Fibroblast of lung (primary cell): ENCODE data around the gene KIF1A. TPM values are rescaled to one million over a fixed set of nuclear protein-coding genes. Genes with fewer than 3 reads are reported as not detected.

Source experiments
- DNase-seq, 2 donors: peaks; one replicate each; pipeline versions ENCODE4 v3.0.0 to v3.0.0-alpha.2; 2010; ENCODE audit warnings: low read depth in 2 of 2
- H2AFZ ChIP-seq: 2 replicates; pipeline ENCODE4 v1.5.1; 2012; ENCODE audit warnings: low read length, control low read depth, inconsistent platforms
- H3K27ac ChIP-seq: 2 replicates; pipeline ENCODE4 v1.5.1; 2011; ENCODE audit warnings: low read length, control low read depth; ENCODE audit not compliant: insufficient read depth
- H3K27me3 ChIP-seq: 2 replicates; pipeline ENCODE4 v1.5.1; 2011; ENCODE audit warnings: mild to moderate bottlenecking, low read length; ENCODE audit not compliant: control insufficient read depth, insufficient read depth
- H3K36me3 ChIP-seq: 2 replicates; pipeline ENCODE4 v1.5.1; 2011; ENCODE audit warnings: low read length; ENCODE audit not compliant: control insufficient read depth, insufficient read depth
- H3K4me1 ChIP-seq: 2 replicates; pipeline ENCODE4 v1.5.1; 2011; ENCODE audit warnings: low read length; ENCODE audit not compliant: control insufficient read depth, insufficient read depth; ENCODE audit errors: extremely low read depth
- H3K4me2 ChIP-seq: 2 replicates; pipeline ENCODE4 v1.5.1; 2011; ENCODE audit warnings: low read length, control low read depth; ENCODE audit not compliant: insufficient read depth; ENCODE audit errors: extremely low read depth
- H3K4me3 ChIP-seq, 4 experiments: fragments of 200-600 bp in 1 of 4; sonication (generic) in 1 of 4; replicated peaks in 1 of 4; 2 replicates each; pipeline ENCODE4 v1.5.1; 2011 to 2016; ENCODE audit warnings: low read length in 4 of 4, low read depth in 3 of 4, mild to moderate bottlenecking in 3 of 4, control low read depth in 2 of 4, inconsistent platforms in 1 of 4, mixed read lengths in 1 of 4; ENCODE audit not compliant: insufficient read depth in 1 of 4; ENCODE audit errors: control extremely low read depth in 1 of 4
- H3K79me2 ChIP-seq: 2 replicates; pipeline ENCODE4 v1.5.1; 2012; ENCODE audit warnings: mild to moderate bottlenecking, low read length, inconsistent platforms; ENCODE audit not compliant: control insufficient read depth, insufficient read depth
- H3K9ac ChIP-seq: 2 replicates; pipeline ENCODE4 v1.5.1; 2011; ENCODE audit warnings: mild to moderate bottlenecking, low read length, control low read depth; ENCODE audit not compliant: insufficient read depth
- H3K9me3 ChIP-seq: 2 replicates; pipeline ENCODE4 v1.5.1; 2012; ENCODE audit warnings: low read depth, low read length; ENCODE audit not compliant: control insufficient read depth, insufficient read depth
- H4K20me1 ChIP-seq: 2 replicates; pipeline ENCODE4 v1.5.1; 2011; ENCODE audit warnings: low read length; ENCODE audit not compliant: control insufficient read depth, insufficient read depth; ENCODE audit errors: extremely low read depth
- CTCF ChIP-seq, 2 donors: IDR thresholded peaks in 1 of 2; conservative IDR thresholded peaks in 1 of 2; 1 replicate in 1 of 2; 2 replicates in 1 of 2; pipeline ENCODE4 v1.5.1; 2011 to 2012; ENCODE audit warnings: low read length in 2 of 2, control low read depth in 1 of 2, inconsistent platforms in 1 of 2, low read depth in 1 of 2, mild to moderate bottlenecking in 1 of 2
- EZH2 ChIP-seq: IDR thresholded peaks from 2 replicates; pipeline ENCODE4 v1.5.1; 2012; ENCODE audit warnings: low read length, control low read depth, mild to moderate bottlenecking; ENCODE audit errors: missing control alignments
- polyA plus RNA-seq, 2 donors: library from polyadenylated mRNA; depleted of rRNA in 1 of 2; stranded (reverse) in 1 of 2; unstranded in 1 of 2; fragments of >200 nt; gene quantifications; 2 replicates each; pipeline ENCODE4 v1.2.1, GENCODE V29; 2011 to 2012; ENCODE audit warnings: missing spikeins in 1 of 2
- total RNA-seq: library from RNA; depleted of rRNA; stranded (reverse); fragments of >200 nt; gene quantifications from 2 replicates; pipeline ENCODE4 v1.2.1, GENCODE V29; 2014

Gene KIF1A
- total and polyA plus RNA-seq, 2 donors (not counting 1 experiment from before 2014, with no cell fraction given): 0.05 TPM; not detected in 1

GRCh38 chr2:240778426-240778825 lies 41.6 kb downstream of the KIF1A start:
- Histone ChIP-seq H3K9me3 (no peaks in the 10 kb centered on the region), H3K27ac (no peak overlapping the region), H4K20me1 (no peaks in the 10 kb centered on the region), H3K4me2 (no peak overlapping the region), H3K4me3 (no peak overlapping the region), H3K9ac (no peak overlapping the region), H3K79me2 (no peaks in the 10 kb centered on the region), H3K27me3 (no peaks in the 10 kb centered on the region), H3K36me3 (no peaks in the 10 kb centered on the region), H2AFZ (no peak overlapping the region), H3K4me1 (no peaks in the 10 kb centered on the region)
- TF ChIP-seq EZH2 (no peak), CTCF (conservative IDR thresholded peaks at IDR 0.05 in 1 of 2, IDR thresholded peaks at IDR 0.05 in 1 of 2; ENCODE audit: low read depth in 1 of 2, low read length in 2 of 2) (no peak)
- no peak for DNase-seq

- H3K4me1 ChIP-seq: no peaks in the 10 kb centered on the region
- TF ChIP-seq EZH2: no peak
- TF ChIP-seq CTCF (conservative IDR thresholded peaks at IDR 0.05 in 1 of 2, IDR thresholded peaks at IDR 0.05 in 1 of 2; ENCODE audit: low read depth in 1 of 2, low read length in 2 of 2): no peak
- H3K79me2 ChIP-seq: no peaks in the 10 kb centered on the region
- no peak overlapping the region for H3K27ac ChIP-seq
- no peaks in the 10 kb centered on the region for H4K20me1 ChIP-seq
- no peak for DNase-seq
- no peak overlapping the region for H3K4me3 ChIP-seq
- no peaks in the 10 kb centered on the region for H3K27me3 ChIP-seq
- H3K9me3 ChIP-seq: no peaks in the 10 kb centered on the region
- no peak overlapping the region for H3K9ac ChIP-seq
- H2AFZ ChIP-seq: no peak overlapping the region
- no peaks in the 10 kb centered on the region for H3K36me3 ChIP-seq
- H3K4me2 ChIP-seq: no peak overlapping the region
These were observed 42.4 kb downstream of the KIF1A start for GRCh38 chr2:240777456-240778212.

GRCh38 chr2:240775905-240776304 lies 44.1 kb downstream of the KIF1A start:
- Histone ChIP-seq H3K9ac (no peak overlapping the region), H3K4me1 (no peaks in the 10 kb centered on the region), H2AFZ (no peak overlapping the region), H3K27ac (no peak overlapping the region), H3K4me2 (no peak overlapping the region), H3K27me3 (no peaks in the 10 kb centered on the region), H3K79me2 (no peaks in the 10 kb centered on the region), H4K20me1 (no peaks in the 10 kb centered on the region), H3K9me3 (no peaks in the 10 kb centered on the region), H3K4me3 (no peak overlapping the region), H3K36me3 (no peaks in the 10 kb centered on the region)
- TF ChIP-seq EZH2 (no peak), CTCF (conservative IDR thresholded peaks at IDR 0.05 in 1 of 2, IDR thresholded peaks at IDR 0.05 in 1 of 2; ENCODE audit: low read depth in 1 of 2, low read length in 2 of 2) (no peak)
- DNase-seq: no peak
